ENCODE data around the gene STAT1. TPM values are rescaled to one million over a fixed set of nuclear protein-coding genes. Genes with fewer than 3 reads are reported as not detected.

Gene STAT1
- total and polyA plus RNA-seq, 10 of the 15 experiments (the other 5 are each of a cell fraction or from before 2014, with no cell fraction given) = 81.8 to 398 (median 307) TPM

DNA sequence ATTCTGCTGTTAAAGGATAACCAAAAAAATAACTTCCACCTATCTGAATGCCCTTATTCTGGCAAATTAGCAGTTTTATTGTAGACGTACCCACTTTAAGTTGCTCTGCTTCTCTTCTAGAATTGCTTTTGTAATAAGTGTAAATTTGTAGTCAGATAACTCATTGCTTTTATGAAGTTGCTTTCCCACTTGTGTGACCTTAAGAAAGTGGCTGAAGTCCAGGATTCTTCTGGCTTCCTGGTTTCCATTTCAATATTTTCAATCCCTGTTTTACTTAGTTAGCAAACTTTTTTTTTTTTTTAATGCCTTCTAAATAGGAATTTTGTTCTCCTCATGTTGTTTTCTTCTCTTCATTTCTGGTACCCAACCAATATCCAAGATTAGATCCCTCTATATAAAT is 73.5 kb downstream of the STAT1 start:
- H3K9ac ChIP-seq (ENCODE audit: control insufficient read depth, insufficient read depth, low read length) = no peak overlapping the region
- ATAC-seq (no peak), DNase-seq (ENCODE audit: low read depth, low spot score) (no peak), FAIRE-seq (peak; percentile 7)
- POLR2A ChIA-PET = no interaction called here
- SMC1A ChIA-PET (ENCODE audit: uncharacterized antibody, unreplicated experiment) = interaction anchor here (1.1 to 1.2 kb wide), 2 partner anchors 52 to 90 kb away, joined by 3 to 4 read pairs; no protein-coding TSS in a partner anchor
- H4K20me1 ChIP-seq (ENCODE audit: control insufficient read depth, insufficient read depth) = no peaks in the 10 kb centered on the region
- H3K9me3 ChIP-seq (replicated peaks; ENCODE audit: control insufficient read depth, insufficient read depth, low read length) = no peaks in the 10 kb centered on the region
- H3K27ac ChIP-seq (ENCODE audit: control insufficient read depth, insufficient read depth) = no peak overlapping the region
- WGBS (ENCODE audit: insufficient coverage, insufficient replicate concordance, low lambda C conversion rate, missing lambda C conversion rate) = 100% methylated on average over 1 of the region's 1 CpG
- RAD21 ChIA-PET (ENCODE audit: unreplicated experiment) = no interaction called here
- H3K79me2 ChIP-seq (ENCODE audit: control insufficient read depth, insufficient read depth, low read length) = no peaks in the 10 kb centered on the region
- intact Hi-C loops (cut with micrococcal nuclease; ENCODE audit: unreplicated experiment) (no loop called here), in situ Hi-C loops (cut with MboI) (no loop called here)
- H3K4me2 ChIP-seq (ENCODE audit: control insufficient read depth, insufficient read depth) = no peak overlapping the region
- no peaks in the 10 kb centered on the region for H3K27me3 ChIP-seq (replicated peaks in 1 of 2; ENCODE audit: control insufficient read depth in 2 of 2, insufficient read depth in 2 of 2, low read length in 1 of 2)
- TF ChIP-seq, protein P1, sequence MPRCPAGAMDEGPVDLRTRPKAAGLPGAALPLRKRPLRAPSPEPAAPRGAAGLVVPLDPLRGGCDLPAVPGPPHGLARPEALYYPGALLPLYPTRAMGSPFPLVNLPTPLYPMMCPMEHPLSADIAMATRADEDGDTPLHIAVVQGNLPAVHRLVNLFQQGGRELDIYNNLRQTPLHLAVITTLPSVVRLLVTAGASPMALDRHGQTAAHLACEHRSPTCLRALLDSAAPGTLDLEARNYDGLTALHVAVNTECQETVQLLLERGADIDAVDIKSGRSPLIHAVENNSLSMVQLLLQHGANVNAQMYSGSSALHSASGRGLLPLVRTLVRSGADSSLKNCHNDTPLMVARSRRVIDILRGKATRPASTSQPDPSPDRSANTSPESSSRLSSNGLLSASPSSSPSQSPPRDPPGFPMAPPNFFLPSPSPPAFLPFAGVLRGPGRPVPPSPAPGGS (IDR thresholded peaks at IDR 0.05; ENCODE audit: borderline replicate concordance, insufficient read depth, low read depth, low read length, poor library complexity, severe bottlenecking) = no peak
- TF ChIP-seq RBBP5 (conservative IDR thresholded peaks at IDR 0.05) = no peak
- no peak overlapping the region for H2AFZ ChIP-seq (ENCODE audit: control insufficient read depth, low read depth, low read length)
- no peaks in the 10 kb centered on the region for H3K4me1 ChIP-seq (ENCODE audit: control insufficient read depth, insufficient read depth, low read length)
- no peak overlapping the region for H3K4me3 ChIP-seq
- H3K36me3 ChIP-seq (ENCODE audit: control insufficient read depth in 2 of 2, insufficient read depth in 2 of 2, low read length in 1 of 2) = no peaks in the 10 kb centered on the region
- CTCF ChIA-PET = interaction anchor here (3.1 kb wide), 1 partner anchor 90 kb away, joined by 11 read pairs; no protein-coding TSS in a partner anchor
- BruUV-seq (replicated peaks) = no TSS peak

DNA sequence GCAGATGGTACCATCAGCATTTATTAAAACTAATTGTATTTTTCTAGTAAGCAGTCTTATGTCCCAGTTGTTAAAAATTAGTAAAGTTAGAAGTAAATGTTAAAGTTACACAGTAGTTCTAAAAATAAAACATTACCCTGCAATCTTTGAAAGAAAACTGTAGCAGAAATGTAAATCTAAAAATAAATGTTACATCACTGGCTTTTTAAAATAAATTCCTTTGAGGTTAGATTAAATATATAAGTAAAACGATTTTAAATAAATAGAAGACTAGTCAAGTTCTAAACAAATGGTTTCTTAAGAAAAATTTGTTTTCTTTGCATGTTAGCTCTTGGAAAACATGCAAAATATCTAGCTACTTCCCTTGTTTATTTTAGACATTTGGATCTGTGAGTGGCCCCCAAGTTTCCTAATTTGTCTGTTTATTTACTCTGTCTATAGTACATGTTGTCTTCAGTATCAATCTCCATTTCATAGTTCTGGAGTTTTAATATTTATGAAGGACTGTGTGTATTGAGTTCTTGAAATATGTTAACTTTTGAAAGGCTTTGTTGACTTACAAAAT is 75.1 kb downstream of the STAT1 start:
- no peaks in the 10 kb centered on the region for H3K9me3 ChIP-seq (replicated peaks; ENCODE audit: control insufficient read depth, insufficient read depth, low read length)
- no peaks in the 10 kb centered on the region for H4K20me1 ChIP-seq (ENCODE audit: control insufficient read depth, insufficient read depth)
- ChIA-PET SMC1A (ENCODE audit: uncharacterized antibody, unreplicated experiment) (interaction anchor here (0.7 to 1.8 kb wide), 3 partner anchors 9 to 138 kb away, joined by 3 to 11 read pairs (median 3); no protein-coding TSS in a partner anchor), RAD21 (ENCODE audit: unreplicated experiment) (interaction anchor here (0.6 to 2.6 kb wide), 4 partner anchors 8 to 234 kb away, joined by 3 to 7 read pairs (median 4); no protein-coding TSS in a partner anchor), CTCF (interaction anchor here (0.8 to 1.8 kb wide), 5 partner anchors 9 to 88 kb away, joined by 3 to 8 read pairs (median 3); no protein-coding TSS in a partner anchor), POLR2A (interaction anchor here (0.8 to 1.1 kb wide), 2 partner anchors 57 to 74 kb away, joined by 3 to 4 read pairs; no protein-coding TSS in a partner anchor)
- ATAC-seq (no peak), FAIRE-seq (no peak), DNase-seq (ENCODE audit: low read depth, low spot score) (no peak)
- no peak overlapping the region for H3K4me3 ChIP-seq
- H3K9ac ChIP-seq (ENCODE audit: control insufficient read depth, insufficient read depth, low read length) = no peak overlapping the region
- H3K79me2 ChIP-seq (ENCODE audit: control insufficient read depth, insufficient read depth, low read length) = no peaks in the 10 kb centered on the region
- H3K4me2 ChIP-seq (ENCODE audit: control insufficient read depth, insufficient read depth) = no peak overlapping the region
- no peaks in the 10 kb centered on the region for H3K27me3 ChIP-seq (replicated peaks in 1 of 2; ENCODE audit: control insufficient read depth in 2 of 2, insufficient read depth in 2 of 2, low read length in 1 of 2)
- no peaks in the 10 kb centered on the region for H3K4me1 ChIP-seq (ENCODE audit: control insufficient read depth, insufficient read depth, low read length)
- no peak overlapping the region for H2AFZ ChIP-seq (ENCODE audit: control insufficient read depth, low read depth, low read length)
- H3K27ac ChIP-seq (ENCODE audit: control insufficient read depth, insufficient read depth) = no peak overlapping the region
- no peaks in the 10 kb centered on the region for H3K36me3 ChIP-seq (ENCODE audit: control insufficient read depth in 2 of 2, insufficient read depth in 2 of 2, low read length in 1 of 2)
- intact Hi-C loops (cut with micrococcal nuclease; ENCODE audit: unreplicated experiment) = no loop called here
- BruUV-seq (replicated peaks) = no TSS peak
- no peak for TF ChIP-seq HDGF (IDR thresholded peaks at IDR 0.05)
- TF ChIP-seq LARP7 (IDR thresholded peaks at IDR 0.05) = no peak
- no peak for TF ChIP-seq RFX5 (IDR thresholded peaks at IDR 0.05; ENCODE audit: low read depth, low read length)
- no peak for TF ChIP-seq BACH1 (IDR thresholded peaks at IDR 0.05; ENCODE audit: borderline replicate concordance)
- TF ChIP-seq, protein P1 (IDR thresholded peaks at IDR 0.05; ENCODE audit: borderline replicate concordance, insufficient read depth, low read depth, low read length, poor library complexity, severe bottlenecking) = no peak
- TF ChIP-seq CBX3 (IDR thresholded peaks at IDR 0.05; ENCODE audit: borderline replicate concordance, low read depth) = no peak
- 42% methylated on average over 1 of the region's 1 CpG for WGBS (ENCODE audit: insufficient coverage, insufficient replicate concordance, low lambda C conversion rate, missing lambda C conversion rate)
- in situ Hi-C loops (cut with MboI) = no loop called here

All from GM12878 (cell line).